K562 (cell line): ENCODE measurements around the gene TP53BP1. TPM values are rescaled to one million over a fixed set of nuclear protein-coding genes. Genes with fewer than 3 reads are reported as not detected.
A peak's percentile ranks its signal among the peaks of the same experiment; 100 is the strongest.

Experiments used
- ATAC-seq: fragments of 200-7000 bp; cut with Tn5 transposase; 3 replicates; pipeline ENCODE4 v1.9.1; 2020; ENCODE audit warnings: moderate library complexity
- BruUV-seq: library from RNA; stranded (reverse); fragments of 400-500 nt; replicated peaks from 2 replicates; lab custom pipeline; 2021; lab: Mats Ljungman, UMichigan
- CTCF ChIA-PET: fragments of 300-600 bp; formaldehyde crosslinking; extraction: SDS; loops from one replicate; lab custom pipeline; 2021; ENCODE audit warnings: low intra/inter-chr PET ratio; lab: Yijun Ruan, JAX
- POLR2A ChIA-PET: fragments of 300-600, 350-650 bp; sonication (Branson Sonifier 250); formaldehyde crosslinking; extraction: SDS; loops from one replicate; lab custom pipeline; 2021; ENCODE audit warnings: antibody characterized with exemption, inconsistent platforms; lab: Yijun Ruan, JAX
- DNase-seq, 4 experiments: peaks; one replicate each; pipeline versions ENCODE4 v3.0.0 to v3.0.0-alpha.2; 2011 to 2018; ENCODE audit warnings: low spot score in 3 of 4, mixed read lengths in 3 of 4; ENCODE audit errors: extremely low read depth in 1 of 4
- FAIRE-seq: peaks from 2 replicates; lab custom pipeline; 2011; peaks lifted over from hg19 to GRCh38; lab: Jason Lieb, UNC
- H2AFZ ChIP-seq: 2 replicates; pipeline ENCODE4 v1.6.0; 2011; ENCODE audit warnings: low read depth, low read length, control low read depth, inconsistent platforms
- H3K27ac ChIP-seq: fragments of 200-600 bp; 3 replicates; pipeline ENCODE4 v1.8.0; 2011; ENCODE audit warnings: low read depth, mild to moderate bottlenecking, control low read depth, inconsistent platforms, low read length, moderate library complexity, mixed read lengths; ENCODE audit errors: extremely low read depth
- H3K27me3 ChIP-seq, 2 experiments: fragments of 300-600 bp in 1 of 2; 2 replicates in 1 of 2; 3 replicates in 1 of 2; pipeline versions ENCODE4 v1.6.0 to v1.8.0; 2011; ENCODE audit warnings: inconsistent platforms in 2 of 2, low read length in 2 of 2, mild to moderate bottlenecking in 1 of 2, mixed read lengths in 1 of 2, moderate library complexity in 1 of 2; ENCODE audit not compliant: control insufficient read depth in 2 of 2, insufficient read depth in 2 of 2
- H3K36me3 ChIP-seq: fragments of 300-600 bp; 3 replicates; pipeline ENCODE4 v1.8.0; 2011; ENCODE audit warnings: mild to moderate bottlenecking, low read length, inconsistent platforms; ENCODE audit not compliant: control insufficient read depth, insufficient read depth
- H3K4me1 ChIP-seq, 2 experiments: fragments of 200-600 bp in 1 of 2; replicated peaks in 1 of 2; 2 replicates in 1 of 2; 3 replicates in 1 of 2; pipeline versions ENCODE4 v1.5.1 to v1.8.0; 2011; ENCODE audit warnings: inconsistent platforms in 2 of 2, low read length in 2 of 2, mild to moderate bottlenecking in 1 of 2, mixed read lengths in 1 of 2, moderate library complexity in 1 of 2; ENCODE audit not compliant: control insufficient read depth in 2 of 2, insufficient read depth in 2 of 2
- H3K4me2 ChIP-seq: 2 replicates; pipeline ENCODE4 v1.6.1; 2011; ENCODE audit warnings: low read length, control low read depth, inconsistent platforms, mixed read lengths; ENCODE audit not compliant: insufficient read depth
- H3K4me3 ChIP-seq: fragments of 200-600 bp; sonication (generic), shearing (Covaris generic); 2 replicates; pipeline ENCODE4 v1.5.1; 2016; ENCODE audit warnings: control low read depth, inconsistent platforms
- H3K79me2 ChIP-seq: fragments of 200-600 bp; 3 replicates; pipeline ENCODE4 v1.8.0; 2011; ENCODE audit warnings: low read length, inconsistent platforms; ENCODE audit not compliant: control insufficient read depth, insufficient read depth
- H3K9ac ChIP-seq, 2 experiments: 2 replicates each; pipeline versions ENCODE4 v1.6.0 to v1.6.1; 2011; ENCODE audit warnings: low read depth in 2 of 2, low read length in 2 of 2, control low read depth in 1 of 2, inconsistent platforms in 1 of 2, mild to moderate bottlenecking in 1 of 2, mixed read lengths in 1 of 2; ENCODE audit not compliant: insufficient read depth in 1 of 2
- H3K9me1 ChIP-seq: one replicate; pipeline ENCODE4 v1.6.0; 2011; ENCODE audit warnings: inconsistent platforms, mild to moderate bottlenecking, low read length, moderate library complexity; ENCODE audit not compliant: control insufficient read depth, insufficient read depth
- H3K9me3 ChIP-seq: replicated peaks from 2 replicates; pipeline ENCODE4 v1.5.1; 2011; ENCODE audit warnings: low read depth, low read length, inconsistent platforms; ENCODE audit not compliant: control insufficient read depth, insufficient read depth
- H4K20me1 ChIP-seq: replicated peaks from 2 replicates; pipeline ENCODE4 v1.6.1; 2011; ENCODE audit warnings: low read length, inconsistent platforms, mixed read lengths; ENCODE audit not compliant: control insufficient read depth, insufficient read depth
- FOXJ2 ChIP-seq: fragments of 200-800 bp; sonication (Bioruptor generic); IDR thresholded peaks from 2 replicates; pipeline ENCODE4 v1.6.1; 2016; ENCODE audit warnings: missing genetic modification characterization, missing compliant biosample characterization
- MXI1 ChIP-seq: IDR thresholded peaks from 2 replicates; pipeline ENCODE4 v1.6.1; 2011; ENCODE audit warnings: low read depth, mild to moderate bottlenecking, improper control_type of control experiment, low read length
- NR2C2 ChIP-seq, 2 experiments: fragments of 200-800 bp in 1 of 2; sonication (Bioruptor generic) in 1 of 2; sonication (generic) in 1 of 2; formaldehyde crosslinking in 1 of 2; IDR thresholded peaks; 2 replicates each; pipeline versions ENCODE4 v1.6.1 to v1.8.0; 2016 to 2022; ENCODE audit warnings: mild to moderate bottlenecking in 1 of 2, missing compliant biosample characterization in 1 of 2, missing genetic modification characterization in 1 of 2, missing genetic modification reagents in 1 of 2
- POLR2AphosphoS2 ChIP-seq: IDR thresholded peaks from 2 replicates; pipeline ENCODE4 v1.6.1; 2012; ENCODE audit warnings: low read length, improper control_type of control experiment
- ZNF316 ChIP-seq: fragments of 450-650 bp; IDR thresholded peaks from 2 replicates; pipeline ENCODE4 v1.6.1; 2016
- WGBS: fragments of 100-300 bp; shearing (Covaris generic); methylation state at CpG from one replicate; pipeline ENCODE4 v1.1.6; 2016; ENCODE audit warnings: low coverage, mixed read lengths; ENCODE audit not compliant: insufficient coverage; ENCODE audit errors: missing lambda C conversion rate; 5-methylcytosine and 5-hydroxymethylcytosine counted together
- in situ Hi-C: fragments of 300-500 bp; cut with MboI; formaldehyde crosslinking; loops from 4 replicates; pipeline ENCODE4 v1.15.0; 2018; ENCODE audit warnings: inconsistent platforms, mixed read lengths
- intact Hi-C: fragments of 100-400 bp; cut with micrococcal nuclease; formaldehyde crosslinking; loops from 2 replicates; pipeline ENCODE4 v1.14.2; 2022
- polyA plus RNA-seq, 8 experiments: library from polyadenylated mRNA; depleted of rRNA in 4 of 8; stranded (reverse) in 5 of 8; unstranded in 3 of 8; fragments of >200 nt; fragmentation: Nextera tagmentation in 2 of 8; fragmentation: Illumina TruSeq in 1 of 8; extraction: Ambion mirVana in 2 of 8; extraction: Trizol in 1 of 8; gene quantifications; 2 replicates each; pipeline versions ENCODE4 v1.2.1 to v1.2.3, GENCODE V29; 2011 to 2014; ENCODE audit warnings: inconsistent platforms in 1 of 8, missing spikeins in 1 of 8
- total RNA-seq, 7 experiments: library from RNA; depleted of rRNA in 6 of 7; stranded (reverse); fragments of >200 nt in 6 of 7; fragmentation: Illumina TruSeq in 2 of 7; extraction: Trizol in 2 of 7; gene quantifications; 2 replicates each; pipeline versions ENCODE4 v1.2.1 to v1.2.3, GENCODE V29; 2011 to 2021; ENCODE audit warnings: low replicate concordance in 1 of 7

The TP53BP1 gene
- total and polyA plus RNA-seq, 9 of the 15 experiments (the other 6 are each of a cell fraction or from before 2014, with no cell fraction given): 5.7 to 63.3 (median 30.9) TPM

GRCh38 chr15:43513550-43513949 is 20.6 kb upstream of the TP53BP1 start:
- no peak overlapping the region; a peak in 1 of 4 replicates for H3K9ac ChIP-seq

More at GRCh38 chr15:43513550-43513949, 20.6 kb upstream of the TP53BP1 start:
- intact Hi-C loops (loop anchor here (5.0 kb wide), 1 partner anchor 141 kb away; the partner anchor contains the start of genes TUBGCP4 and ZSCAN29), in situ Hi-C loops (no loop called here)
- H3K4me1 ChIP-seq: peaks cover 45 to 62% of the 10 kb centered on the region in 2 experiments
- H4K20me1 ChIP-seq: peaks cover 3% of the 10 kb centered on the region; the same call in 1 of the 2 replicates
- H3K79me2 ChIP-seq: peaks cover 16% of the 10 kb centered on the region; the same call in 2 of the 3 replicates
- H3K9me3 ChIP-seq: no peaks in the 10 kb centered on the region
- H2AFZ ChIP-seq: peak overlapping the region; percentile 55
- no peaks in the 10 kb centered on the region; the same call in 2 of the 3 replicates for H3K36me3 ChIP-seq
- WGBS: 0% methylated on average over 1 of the region's 1 CpG
- H3K27ac ChIP-seq: peak overlapping the region; percentile 50; the same call in 2 of the 3 replicates
- H3K4me3 ChIP-seq: no peak overlapping the region
- TF ChIP-seq ZNF316 (0 out of 2 replicates have a peak, but pooled peaks have one; percentile 2), FOXJ2 (tag) (0 out of 2 replicates have a peak, but pooled peaks have one; percentile 29), POLR2AphosphoS2 (no peak), NR2C2 (CRISPR knock-in tag; IDR thresholded peaks at IDR 0.05) (no peak), NR2C2 (tag; IDR thresholded peaks at IDR 0.05) (0 out of 2 replicates have a peak, but pooled peaks have one; percentile 20), MXI1 (no peak)
- TF ChIP-seq, all 486 proteins: peak for 3
- Histone ChIP-seq H3K4me2 (peak overlapping the region; percentile 71), H3K27me3 (no peaks in the 10 kb centered on the region), H3K9me1 (no peaks in the 10 kb centered on the region)
- ChIA-PET CTCF (interaction anchor here (0.8 kb wide), 1 partner anchor 30 kb away, joined by 3 read pairs; no protein-coding TSS in a partner anchor), POLR2A (interaction anchor here (0.6 to 9.1 kb wide), 6 partner anchors 10 to 263 kb away, joined by 3 to 63 read pairs (median 4); partner anchors contain the start of gene TP53BP1)
- DNase-seq (no peak), ATAC-seq (no peak), FAIRE-seq (no peak)
- no TSS peak for BruUV-seq
